ENCODE results near the gene ETFA.

ETFA gene

DNA sequence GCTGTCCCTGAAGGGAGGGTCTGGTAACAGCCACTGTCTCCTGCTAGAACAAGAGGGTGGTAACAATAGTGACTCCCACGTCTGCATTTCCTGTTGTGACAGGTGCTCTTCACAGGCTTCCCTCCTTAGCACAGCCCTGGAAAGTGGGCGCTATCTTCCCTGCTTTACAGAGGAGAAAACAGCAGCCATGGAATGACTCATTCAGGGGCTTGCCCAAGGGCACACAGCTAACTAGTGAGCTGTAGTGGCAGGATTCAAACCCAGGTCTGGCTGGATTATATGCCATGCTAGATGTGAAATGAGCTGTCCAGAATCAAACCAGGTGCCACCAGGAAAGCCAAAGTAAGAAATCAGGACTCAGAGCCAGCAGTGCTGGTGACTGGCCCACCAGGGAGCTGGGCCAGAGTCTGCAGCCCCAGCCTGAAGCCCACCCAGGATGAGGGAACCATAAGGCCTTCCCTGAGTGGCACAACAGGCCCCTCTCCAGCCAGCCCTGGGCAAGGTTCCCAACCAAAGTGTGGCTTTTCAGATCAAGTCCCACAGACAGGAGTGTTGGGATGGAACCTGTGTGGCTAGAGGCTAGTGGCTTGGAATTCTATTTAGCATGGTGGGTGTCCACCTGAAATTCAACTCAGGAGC, 102.4 kb downstream of the ETFA start:
- peaks cover 12% of the 10 kb centered on the region for H3K36me3 Mint-ChIP-seq (ENCODE audit: insufficient read depth)
- H3K4me1 Mint-ChIP-seq, result no peaks in the 10 kb centered on the region
- no peaks in the 10 kb centered on the region for H3K27me3 Mint-ChIP-seq
- no peak for ATAC-seq (replicated peaks; ENCODE audit: extremely low read depth, poor library complexity, severe bottlenecking)
- no peak overlapping the region for H3K27ac Mint-ChIP-seq (ENCODE audit: low read depth)
- no peaks in the 10 kb centered on the region for H3K9me3 Mint-ChIP-seq
- DNase-seq (ENCODE audit: low spot score in 2 of 2), result no peak
- no peak overlapping the region for H3K4me3 Mint-ChIP-seq

DNA sequence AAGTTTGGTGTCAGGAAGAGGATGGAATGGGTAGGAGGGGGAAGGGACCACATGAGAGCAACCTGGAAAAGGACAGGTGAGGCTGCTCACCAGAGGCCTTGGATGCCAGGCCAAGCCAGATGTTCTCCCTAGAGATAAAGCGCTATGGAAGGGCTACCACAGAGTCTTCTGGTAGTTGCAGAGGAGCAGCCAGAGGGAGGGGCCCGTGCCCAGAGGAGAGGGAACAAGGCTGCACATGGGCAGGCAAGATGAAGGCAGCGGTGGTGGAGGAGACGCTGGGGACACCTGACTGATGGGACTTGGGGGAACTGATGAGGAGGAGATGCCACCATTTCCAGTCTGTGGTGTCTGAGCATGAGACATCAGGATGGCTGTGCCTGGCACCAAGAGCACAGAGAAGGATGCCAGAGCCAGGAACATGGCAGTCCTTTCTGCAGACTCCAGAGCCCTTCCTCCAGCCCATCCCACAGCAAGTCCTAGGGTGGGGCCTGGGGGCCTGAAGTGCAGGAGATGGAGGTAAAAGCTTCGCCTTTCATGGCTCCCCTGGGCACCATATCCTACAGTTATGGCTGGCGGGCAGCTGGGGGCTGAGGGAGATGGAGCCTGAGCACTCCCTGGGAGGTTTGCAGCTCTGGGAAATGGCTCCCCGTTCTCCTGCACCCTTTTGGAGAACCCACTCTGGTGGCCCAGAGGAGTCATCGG, 103.0 kb downstream of the ETFA start:
- DNase-seq (ENCODE audit: low spot score in 2 of 2) (no peak), ATAC-seq (replicated peaks; ENCODE audit: extremely low read depth, poor library complexity, severe bottlenecking) (no peak)
- H3K36me3 Mint-ChIP-seq (ENCODE audit: insufficient read depth), result peaks cover 12% of the 10 kb centered on the region
- H3K27ac Mint-ChIP-seq (ENCODE audit: low read depth), result peak overlapping the region; percentile 17
- H3K4me3 Mint-ChIP-seq, result no peak overlapping the region
- no peaks in the 10 kb centered on the region for H3K4me1 Mint-ChIP-seq
- no peaks in the 10 kb centered on the region for H3K27me3 Mint-ChIP-seq
- no peaks in the 10 kb centered on the region for H3K9me3 Mint-ChIP-seq

DNA sequence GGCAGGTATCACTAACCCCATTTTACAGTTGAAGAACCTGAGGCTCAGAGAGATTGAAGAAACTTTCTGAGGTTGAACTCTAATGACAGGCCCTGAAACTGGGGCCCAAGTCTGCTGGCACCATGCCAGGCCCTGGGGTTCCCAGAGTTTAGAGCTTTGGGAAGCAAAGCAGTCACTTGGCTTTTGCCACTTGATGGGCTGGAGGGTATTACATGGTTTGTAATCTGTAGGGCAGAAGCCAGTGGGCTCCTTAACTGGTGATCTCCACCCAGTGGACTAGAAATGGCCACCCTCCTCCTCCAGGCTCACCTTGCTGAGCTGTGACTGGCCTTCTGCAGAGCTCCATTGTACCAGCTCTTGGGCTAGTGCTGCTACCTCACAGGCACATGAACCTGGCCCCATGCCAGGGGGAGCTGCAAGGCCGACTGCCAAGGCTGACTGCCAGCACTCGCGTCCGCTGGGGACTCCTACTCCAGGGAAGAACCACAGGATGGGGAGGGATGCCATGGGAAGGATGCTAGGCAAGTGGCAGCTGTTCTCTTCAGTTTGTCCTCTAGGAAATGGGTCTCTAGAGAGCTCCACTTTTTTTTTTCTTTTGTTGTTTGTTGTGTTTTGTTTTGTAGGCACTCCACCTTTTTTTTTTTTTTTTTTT, 104.8 kb downstream of the ETFA start:
- no peak overlapping the region for H3K27ac Mint-ChIP-seq (ENCODE audit: low read depth)
- no peaks in the 10 kb centered on the region for H3K4me1 Mint-ChIP-seq
- H3K27me3 Mint-ChIP-seq, result no peaks in the 10 kb centered on the region
- ATAC-seq (replicated peaks; ENCODE audit: extremely low read depth, poor library complexity, severe bottlenecking), result no peak
- H3K36me3 Mint-ChIP-seq (ENCODE audit: insufficient read depth), result peaks cover 5% of the 10 kb centered on the region
- H3K4me3 Mint-ChIP-seq, result no peak overlapping the region
- no peaks in the 10 kb centered on the region for H3K9me3 Mint-ChIP-seq
- no peak for DNase-seq (ENCODE audit: low spot score in 2 of 2)

DNA sequence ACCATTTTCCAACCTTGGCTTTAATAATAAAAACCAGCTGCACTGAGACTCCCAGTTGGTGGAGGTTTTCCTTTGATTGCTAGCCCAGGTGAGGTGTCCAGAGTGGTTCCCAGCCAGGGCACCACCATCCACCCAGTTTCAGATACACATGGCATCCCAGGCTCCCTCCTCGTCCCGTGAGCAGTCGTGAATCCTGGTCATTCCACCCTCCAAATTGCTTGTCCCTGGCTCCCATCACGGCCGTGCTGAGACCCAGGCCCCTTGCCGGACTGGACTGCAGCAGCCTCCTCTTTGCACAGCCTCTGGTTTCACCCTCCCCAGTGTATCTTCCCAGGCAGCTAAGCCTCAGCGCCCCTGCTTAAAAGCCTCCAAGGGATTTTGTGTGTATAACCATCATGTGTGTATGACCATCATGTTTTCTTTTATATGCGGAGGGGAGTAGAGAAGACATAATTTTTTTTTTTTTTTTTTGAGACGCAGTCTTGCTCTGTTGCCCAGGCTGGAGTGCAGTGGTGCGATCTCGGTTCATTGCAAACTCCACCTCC, 106.3 kb downstream of the ETFA start:
- H3K4me3 Mint-ChIP-seq, result no peak overlapping the region
- DNase-seq (ENCODE audit: low spot score in 2 of 2) (no peak), ATAC-seq (replicated peaks; ENCODE audit: extremely low read depth, poor library complexity, severe bottlenecking) (no peak)
- H3K27me3 Mint-ChIP-seq, result no peaks in the 10 kb centered on the region
- H3K27ac Mint-ChIP-seq (ENCODE audit: low read depth), result no peak overlapping the region
- H3K9me3 Mint-ChIP-seq, result no peaks in the 10 kb centered on the region
- no peaks in the 10 kb centered on the region for H3K4me1 Mint-ChIP-seq
- peaks cover 8% of the 10 kb centered on the region for H3K36me3 Mint-ChIP-seq (ENCODE audit: insufficient read depth)

DNA sequence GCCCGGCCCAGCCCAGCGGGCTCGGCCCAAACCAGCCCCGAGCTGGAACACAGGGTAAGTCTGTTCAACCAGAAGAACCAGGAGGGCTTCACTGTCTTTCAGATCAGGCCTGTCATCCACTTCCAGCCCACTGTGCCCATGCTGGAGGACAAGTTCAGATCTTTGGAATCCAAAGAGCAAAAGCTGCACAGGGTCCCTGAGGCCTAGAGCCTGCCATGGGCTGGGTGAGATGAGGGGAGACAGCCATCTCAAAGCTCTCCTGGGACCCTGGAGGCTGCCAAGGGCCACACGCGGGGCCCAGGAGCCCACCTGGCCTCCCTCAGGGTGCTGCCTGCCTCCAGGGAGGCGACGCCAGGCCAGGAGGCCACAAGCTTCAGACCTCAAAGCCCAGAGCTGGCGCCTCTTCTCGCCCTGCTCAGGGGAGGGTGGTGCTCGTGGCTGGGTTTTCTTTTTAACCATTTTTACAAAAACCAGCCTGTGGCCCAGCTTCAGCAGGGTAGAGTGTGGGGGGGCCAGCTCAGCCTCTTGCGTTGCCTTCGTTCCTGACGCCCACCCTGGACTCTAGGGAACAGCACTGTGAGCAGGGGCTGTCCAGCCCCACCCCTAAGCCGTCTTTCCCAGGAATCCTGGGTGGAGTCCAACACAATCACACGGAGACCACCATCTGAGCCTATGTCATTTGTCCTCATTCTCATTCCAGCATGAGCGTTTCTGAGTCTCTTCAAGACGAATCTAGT, 107.0 kb downstream of the ETFA start:
- Mint-ChIP-seq H3K4me3 (no peak overlapping the region), H3K27me3 (no peaks in the 10 kb centered on the region), H3K9me3 (no peaks in the 10 kb centered on the region), H3K27ac (ENCODE audit: low read depth) (peak overlapping the region; percentile 62), H3K4me1 (no peaks in the 10 kb centered on the region), H3K36me3 (ENCODE audit: insufficient read depth) (peaks cover 8% of the 10 kb centered on the region)
- ATAC-seq (replicated peaks; ENCODE audit: extremely low read depth, poor library complexity, severe bottlenecking) (no peak), DNase-seq (ENCODE audit: low spot score in 2 of 2) (no peak)

DNA sequence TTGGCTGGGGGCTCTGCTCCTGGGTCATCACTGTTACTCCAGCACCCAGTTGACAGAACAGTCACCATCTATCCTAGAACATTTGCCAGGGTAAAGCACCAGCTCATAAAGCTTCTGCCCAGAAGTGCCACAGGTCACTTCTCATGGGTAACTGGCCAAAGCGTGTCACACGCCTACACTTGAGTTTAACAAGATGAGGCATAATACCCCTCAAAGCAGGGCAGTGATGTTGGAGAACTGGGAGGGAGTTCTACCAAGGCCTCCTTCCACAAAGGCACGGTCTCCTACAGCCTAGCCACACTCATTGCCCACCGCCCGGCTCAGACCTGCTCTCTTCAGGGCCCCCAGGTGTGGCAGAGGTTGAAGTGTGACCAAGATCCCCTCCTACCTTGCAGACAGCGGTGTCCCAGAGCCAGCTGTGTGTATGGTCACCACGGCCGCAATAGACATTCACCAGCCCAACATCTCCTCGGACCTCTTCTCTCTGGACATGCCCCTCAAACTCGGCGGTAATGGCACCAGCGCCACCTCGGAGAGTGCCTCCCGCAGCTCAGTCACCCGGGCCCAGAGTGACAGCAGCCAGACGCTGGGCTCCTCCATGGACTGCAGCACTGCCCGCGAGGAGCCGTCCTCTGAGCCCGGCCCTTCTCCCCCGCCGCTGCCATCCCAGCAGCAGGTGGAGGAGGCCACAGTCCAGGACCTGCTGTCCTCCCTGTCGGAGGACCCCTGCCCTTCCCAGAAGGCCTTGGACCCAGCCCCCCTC, 107.7 kb downstream of the ETFA start:
- Mint-ChIP-seq H3K9me3 (no peaks in the 10 kb centered on the region), H3K4me3 (no peak overlapping the region), H3K36me3 (ENCODE audit: insufficient read depth) (peaks cover 10% of the 10 kb centered on the region), H3K27ac (ENCODE audit: low read depth) (peak overlapping the region; percentile 62), H3K4me1 (no peaks in the 10 kb centered on the region), H3K27me3 (no peaks in the 10 kb centered on the region)
- no peak for ATAC-seq (replicated peaks; ENCODE audit: extremely low read depth, poor library complexity, severe bottlenecking)
- no peak for DNase-seq (ENCODE audit: low spot score in 2 of 2)

DNA sequence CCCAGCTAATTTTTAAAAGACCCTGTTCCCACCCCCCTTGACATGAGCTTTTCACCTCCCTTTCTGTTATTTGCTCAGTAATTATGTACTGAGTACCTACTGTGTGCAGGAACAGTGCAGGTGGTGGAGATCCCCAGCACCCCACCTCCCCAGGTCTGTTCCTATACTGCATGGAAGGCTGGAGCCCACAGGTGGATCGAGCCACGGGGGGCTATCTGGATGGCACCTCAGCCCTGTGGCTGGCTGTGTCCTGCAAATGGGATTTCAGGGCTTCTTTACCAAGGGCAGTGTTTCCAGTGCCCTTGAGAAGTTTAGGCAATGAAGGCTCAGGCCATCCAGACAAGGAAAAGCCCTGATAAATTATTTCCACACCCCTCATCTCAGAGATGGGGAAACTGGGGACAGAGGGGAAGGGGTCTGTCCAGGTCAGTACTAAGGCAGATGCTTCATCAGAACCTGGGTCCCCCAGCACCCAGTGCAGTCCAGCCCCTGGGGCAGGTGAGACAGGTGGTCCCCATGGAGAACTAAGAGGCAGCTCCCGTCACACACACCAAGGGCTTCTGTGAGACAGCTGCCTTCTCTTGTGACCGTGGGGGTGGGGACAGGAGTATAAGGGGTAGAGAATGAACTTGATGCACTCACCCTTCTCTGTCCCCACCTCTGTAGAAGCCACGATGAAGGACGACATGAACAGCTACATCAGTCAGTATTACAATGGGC, 109.6 kb downstream of the ETFA start:
- no peak overlapping the region for H3K4me3 Mint-ChIP-seq
- H3K4me1 Mint-ChIP-seq, result peaks cover 5% of the 10 kb centered on the region
- H3K27me3 Mint-ChIP-seq, result no peaks in the 10 kb centered on the region
- H3K9me3 Mint-ChIP-seq, result no peaks in the 10 kb centered on the region
- DNase-seq (ENCODE audit: low spot score in 2 of 2), result no peak
- no peak overlapping the region for H3K27ac Mint-ChIP-seq (ENCODE audit: low read depth)
- ATAC-seq (replicated peaks; ENCODE audit: extremely low read depth, poor library complexity, severe bottlenecking), result no peak
- peaks cover 13% of the 10 kb centered on the region for H3K36me3 Mint-ChIP-seq (ENCODE audit: insufficient read depth)

DNA sequence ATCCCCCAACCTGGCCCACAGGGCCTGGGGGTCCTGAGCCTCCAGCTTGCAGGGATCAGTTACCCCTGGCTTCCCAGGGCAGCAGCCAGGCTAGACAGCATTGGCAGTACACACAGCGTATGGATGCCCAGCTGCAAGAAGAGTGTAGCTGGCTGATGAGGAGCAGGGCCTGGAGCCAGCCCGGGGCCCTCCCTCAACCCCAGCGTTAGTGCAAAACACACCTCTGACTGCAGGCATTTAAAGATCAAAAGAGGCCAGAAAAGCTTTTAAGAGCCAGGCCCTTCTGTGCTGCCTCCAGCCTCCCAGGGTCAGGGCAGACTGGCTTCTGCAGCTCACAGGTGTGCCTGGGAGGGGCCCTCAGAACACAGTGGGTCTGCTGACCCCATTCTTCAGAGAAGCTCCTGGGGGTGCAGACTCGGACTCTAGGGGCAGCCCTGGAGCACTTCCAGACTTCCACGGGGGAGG, 110.6 kb downstream of the ETFA start:
- Mint-ChIP-seq H3K9me3 (no peaks in the 10 kb centered on the region), H3K4me1 (peaks cover 5% of the 10 kb centered on the region), H3K36me3 (ENCODE audit: insufficient read depth) (peaks cover 10% of the 10 kb centered on the region), H3K27me3 (no peaks in the 10 kb centered on the region), H3K4me3 (no peak overlapping the region), H3K27ac (ENCODE audit: low read depth) (peak overlapping the region; percentile 32)
- no peak for DNase-seq (ENCODE audit: low spot score in 2 of 2)
- ATAC-seq (replicated peaks; ENCODE audit: extremely low read depth, poor library complexity, severe bottlenecking), result no peak

DNA sequence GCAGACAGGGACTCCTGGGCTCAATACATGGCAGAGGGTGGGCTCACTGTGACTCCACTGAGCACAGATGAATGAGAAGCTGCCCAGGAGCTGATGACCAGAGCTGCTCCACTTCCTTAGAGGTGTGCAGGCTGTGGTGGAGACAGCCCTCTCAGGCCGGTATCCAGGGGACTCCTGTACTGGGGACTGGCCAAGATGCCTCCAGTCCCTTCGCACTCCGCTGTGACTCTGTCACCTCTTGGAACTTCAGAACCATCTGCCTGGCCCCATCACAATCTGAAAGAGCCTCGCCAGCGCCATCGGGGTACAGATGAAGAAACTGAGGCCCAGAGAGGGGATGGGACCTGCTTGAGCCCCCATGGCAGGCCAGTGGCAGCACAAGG, 111.2 kb downstream of the ETFA start:
- no peaks in the 10 kb centered on the region for H3K27me3 Mint-ChIP-seq
- peaks cover 5% of the 10 kb centered on the region for H3K4me1 Mint-ChIP-seq
- ATAC-seq (replicated peaks; ENCODE audit: extremely low read depth, poor library complexity, severe bottlenecking) (no peak), DNase-seq (ENCODE audit: low spot score in 2 of 2) (no peak)
- peaks cover 10% of the 10 kb centered on the region for H3K36me3 Mint-ChIP-seq (ENCODE audit: insufficient read depth)
- H3K27ac Mint-ChIP-seq (ENCODE audit: low read depth), result no peak overlapping the region
- no peaks in the 10 kb centered on the region for H3K9me3 Mint-ChIP-seq
- H3K4me3 Mint-ChIP-seq, result no peak overlapping the region

DNA sequence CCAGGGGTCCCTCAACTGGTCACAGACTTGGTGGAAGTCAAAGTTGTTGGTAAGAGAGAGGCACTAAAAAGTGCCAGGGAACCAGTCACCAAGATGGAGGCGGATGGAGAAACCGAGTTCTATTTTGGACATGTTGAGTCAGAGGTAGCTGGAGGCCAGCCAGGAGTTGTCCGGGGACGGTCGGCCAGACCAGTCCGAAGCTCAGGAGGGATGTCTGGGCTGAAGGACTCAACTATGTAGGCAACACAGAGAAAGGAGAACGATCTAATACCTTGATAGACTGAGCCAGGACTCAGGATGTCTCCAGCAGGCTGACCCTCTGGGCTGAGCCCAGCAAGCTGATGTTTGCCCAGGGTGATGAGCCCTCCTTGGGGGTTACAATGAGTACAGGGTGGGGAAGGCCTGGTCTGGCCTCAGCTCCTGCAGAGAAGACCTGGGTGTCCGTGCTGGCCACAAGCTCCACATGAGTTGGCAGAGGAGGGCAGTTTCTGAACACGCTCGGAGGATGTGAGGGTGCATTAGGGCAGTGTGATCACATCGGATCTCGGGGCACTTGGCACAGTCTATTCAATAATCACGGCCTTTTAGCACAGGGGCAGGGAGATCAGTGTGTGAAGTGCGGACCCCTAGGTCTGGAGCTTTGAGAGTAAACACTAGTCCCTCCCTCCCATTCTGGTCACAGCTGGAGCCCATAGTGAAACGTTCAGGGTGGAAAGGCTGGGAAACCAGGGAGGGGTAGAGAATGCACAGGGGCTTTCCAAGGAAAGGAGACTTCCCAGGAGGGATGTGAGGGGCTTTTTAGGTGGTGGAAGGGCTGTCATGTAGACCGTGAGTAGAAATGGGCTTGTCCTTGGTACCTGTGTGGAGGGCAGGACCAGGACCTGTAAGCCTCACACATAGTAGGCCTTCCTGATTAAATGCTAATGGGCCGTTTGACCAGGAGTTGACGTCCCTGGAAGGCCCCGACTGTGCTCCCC, 111.9 kb downstream of the ETFA start:
- no peak for DNase-seq (ENCODE audit: low spot score in 2 of 2)
- Mint-ChIP-seq H3K9me3 (no peaks in the 10 kb centered on the region), H3K27ac (ENCODE audit: low read depth) (no peak overlapping the region), H3K4me1 (peaks cover 5% of the 10 kb centered on the region), H3K27me3 (no peaks in the 10 kb centered on the region), H3K4me3 (no peak overlapping the region), H3K36me3 (ENCODE audit: insufficient read depth) (peaks cover 7% of the 10 kb centered on the region)
- no peak for ATAC-seq (replicated peaks; ENCODE audit: extremely low read depth, poor library complexity, severe bottlenecking)
